Measurements from ENCODE around the gene SEC61B.

DNA sequence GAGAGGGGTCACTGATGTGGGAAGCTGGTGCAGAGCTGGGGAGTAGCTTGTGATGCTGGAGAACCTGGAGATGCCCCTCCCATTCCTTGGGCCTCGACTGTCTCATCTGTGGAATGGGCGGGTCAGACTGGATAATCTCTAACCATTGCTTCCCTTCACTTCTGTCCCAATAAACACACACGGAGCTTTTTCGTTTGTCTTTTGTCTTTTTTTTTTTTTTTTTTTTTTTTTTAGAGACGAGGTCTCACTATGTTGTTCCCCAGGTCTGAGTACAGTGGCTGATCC is 36.8 kb upstream of the SEC61B start:
- TF ChIP-seq, protein P1, sequence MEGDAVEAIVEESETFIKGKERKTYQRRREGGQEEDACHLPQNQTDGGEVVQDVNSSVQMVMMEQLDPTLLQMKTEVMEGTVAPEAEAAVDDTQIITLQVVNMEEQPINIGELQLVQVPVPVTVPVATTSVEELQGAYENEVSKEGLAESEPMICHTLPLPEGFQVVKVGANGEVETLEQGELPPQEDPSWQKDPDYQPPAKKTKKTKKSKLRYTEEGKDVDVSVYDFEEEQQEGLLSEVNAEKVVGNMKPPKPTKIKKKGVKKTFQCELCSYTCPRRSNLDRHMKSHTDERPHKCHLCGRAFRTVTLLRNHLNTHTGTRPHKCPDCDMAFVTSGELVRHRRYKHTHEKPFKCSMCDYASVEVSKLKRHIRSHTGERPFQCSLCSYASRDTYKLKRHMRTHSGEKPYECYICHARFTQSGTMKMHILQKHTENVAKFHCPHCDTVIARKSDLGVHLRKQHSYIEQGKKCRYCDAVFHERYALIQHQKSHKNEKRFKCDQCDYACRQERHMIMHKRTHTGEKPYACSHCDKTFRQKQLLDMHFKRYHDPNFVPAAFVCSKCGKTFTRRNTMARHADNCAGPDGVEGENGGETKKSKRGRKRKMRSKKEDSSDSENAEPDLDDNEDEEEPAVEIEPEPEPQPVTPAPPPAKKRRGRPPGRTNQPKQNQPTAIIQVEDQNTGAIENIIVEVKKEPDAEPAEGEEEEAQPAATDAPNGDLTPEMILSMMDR (conservative IDR thresholded peaks at IDR 0.05; ENCODE audit: low read depth in 2 of 2): no peak
- TF ChIP-seq POLR2AphosphoS5 (IDR thresholded peaks at IDR 0.05; ENCODE audit: low read depth): no peak
- TF ChIP-seq, protein P2, sequence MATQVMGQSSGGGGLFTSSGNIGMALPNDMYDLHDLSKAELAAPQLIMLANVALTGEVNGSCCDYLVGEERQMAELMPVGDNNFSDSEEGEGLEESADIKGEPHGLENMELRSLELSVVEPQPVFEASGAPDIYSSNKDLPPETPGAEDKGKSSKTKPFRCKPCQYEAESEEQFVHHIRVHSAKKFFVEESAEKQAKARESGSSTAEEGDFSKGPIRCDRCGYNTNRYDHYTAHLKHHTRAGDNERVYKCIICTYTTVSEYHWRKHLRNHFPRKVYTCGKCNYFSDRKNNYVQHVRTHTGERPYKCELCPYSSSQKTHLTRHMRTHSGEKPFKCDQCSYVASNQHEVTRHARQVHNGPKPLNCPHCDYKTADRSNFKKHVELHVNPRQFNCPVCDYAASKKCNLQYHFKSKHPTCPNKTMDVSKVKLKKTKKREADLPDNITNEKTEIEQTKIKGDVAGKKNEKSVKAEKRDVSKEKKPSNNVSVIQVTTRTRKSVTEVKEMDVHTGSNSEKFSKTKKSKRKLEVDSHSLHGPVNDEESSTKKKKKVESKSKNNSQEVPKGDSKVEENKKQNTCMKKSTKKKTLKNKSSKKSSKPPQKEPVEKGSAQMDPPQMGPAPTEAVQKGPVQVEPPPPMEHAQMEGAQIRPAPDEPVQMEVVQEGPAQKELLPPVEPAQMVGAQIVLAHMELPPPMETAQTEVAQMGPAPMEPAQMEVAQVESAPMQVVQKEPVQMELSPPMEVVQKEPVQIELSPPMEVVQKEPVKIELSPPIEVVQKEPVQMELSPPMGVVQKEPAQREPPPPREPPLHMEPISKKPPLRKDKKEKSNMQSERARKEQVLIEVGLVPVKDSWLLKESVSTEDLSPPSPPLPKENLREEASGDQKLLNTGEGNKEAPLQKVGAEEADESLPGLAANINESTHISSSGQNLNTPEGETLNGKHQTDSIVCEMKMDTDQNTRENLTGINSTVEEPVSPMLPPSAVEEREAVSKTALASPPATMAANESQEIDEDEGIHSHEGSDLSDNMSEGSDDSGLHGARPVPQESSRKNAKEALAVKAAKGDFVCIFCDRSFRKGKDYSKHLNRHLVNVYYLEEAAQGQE (IDR thresholded peaks at IDR 0.05; ENCODE audit: unreplicated experiment): no peak
- TF ChIP-seq EZH2 (IDR thresholded peaks at IDR 0.05; ENCODE audit: low read depth, unreplicated experiment): no peak
- TF ChIP-seq ZNF331 (CRISPR knock-in tag; IDR thresholded peaks at IDR 0.05; ENCODE audit: low read depth): no peak
- TF ChIP-seq EZH2phosphoT487 (IDR thresholded peaks at IDR 0.05; ENCODE audit: unreplicated experiment): no peak
- no peak for TF ChIP-seq CREB1 (CRISPR knock-in tag; IDR thresholded peaks at IDR 0.05; ENCODE audit: low read depth)
- TF ChIP-seq STAT1 (IDR thresholded peaks at IDR 0.05; ENCODE audit: unreplicated experiment): no peak
- TF ChIP-seq JUNB (IDR thresholded peaks at IDR 0.05; ENCODE audit: unreplicated experiment): no peak
- TF ChIP-seq, protein P3, sequence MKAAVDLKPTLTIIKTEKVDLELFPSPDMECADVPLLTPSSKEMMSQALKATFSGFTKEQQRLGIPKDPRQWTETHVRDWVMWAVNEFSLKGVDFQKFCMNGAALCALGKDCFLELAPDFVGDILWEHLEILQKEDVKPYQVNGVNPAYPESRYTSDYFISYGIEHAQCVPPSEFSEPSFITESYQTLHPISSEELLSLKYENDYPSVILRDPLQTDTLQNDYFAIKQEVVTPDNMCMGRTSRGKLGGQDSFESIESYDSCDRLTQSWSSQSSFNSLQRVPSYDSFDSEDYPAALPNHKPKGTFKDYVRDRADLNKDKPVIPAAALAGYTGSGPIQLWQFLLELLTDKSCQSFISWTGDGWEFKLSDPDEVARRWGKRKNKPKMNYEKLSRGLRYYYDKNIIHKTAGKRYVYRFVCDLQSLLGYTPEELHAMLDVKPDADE (IDR thresholded peaks at IDR 0.05): no peak
- TF ChIP-seq, protein P4, sequence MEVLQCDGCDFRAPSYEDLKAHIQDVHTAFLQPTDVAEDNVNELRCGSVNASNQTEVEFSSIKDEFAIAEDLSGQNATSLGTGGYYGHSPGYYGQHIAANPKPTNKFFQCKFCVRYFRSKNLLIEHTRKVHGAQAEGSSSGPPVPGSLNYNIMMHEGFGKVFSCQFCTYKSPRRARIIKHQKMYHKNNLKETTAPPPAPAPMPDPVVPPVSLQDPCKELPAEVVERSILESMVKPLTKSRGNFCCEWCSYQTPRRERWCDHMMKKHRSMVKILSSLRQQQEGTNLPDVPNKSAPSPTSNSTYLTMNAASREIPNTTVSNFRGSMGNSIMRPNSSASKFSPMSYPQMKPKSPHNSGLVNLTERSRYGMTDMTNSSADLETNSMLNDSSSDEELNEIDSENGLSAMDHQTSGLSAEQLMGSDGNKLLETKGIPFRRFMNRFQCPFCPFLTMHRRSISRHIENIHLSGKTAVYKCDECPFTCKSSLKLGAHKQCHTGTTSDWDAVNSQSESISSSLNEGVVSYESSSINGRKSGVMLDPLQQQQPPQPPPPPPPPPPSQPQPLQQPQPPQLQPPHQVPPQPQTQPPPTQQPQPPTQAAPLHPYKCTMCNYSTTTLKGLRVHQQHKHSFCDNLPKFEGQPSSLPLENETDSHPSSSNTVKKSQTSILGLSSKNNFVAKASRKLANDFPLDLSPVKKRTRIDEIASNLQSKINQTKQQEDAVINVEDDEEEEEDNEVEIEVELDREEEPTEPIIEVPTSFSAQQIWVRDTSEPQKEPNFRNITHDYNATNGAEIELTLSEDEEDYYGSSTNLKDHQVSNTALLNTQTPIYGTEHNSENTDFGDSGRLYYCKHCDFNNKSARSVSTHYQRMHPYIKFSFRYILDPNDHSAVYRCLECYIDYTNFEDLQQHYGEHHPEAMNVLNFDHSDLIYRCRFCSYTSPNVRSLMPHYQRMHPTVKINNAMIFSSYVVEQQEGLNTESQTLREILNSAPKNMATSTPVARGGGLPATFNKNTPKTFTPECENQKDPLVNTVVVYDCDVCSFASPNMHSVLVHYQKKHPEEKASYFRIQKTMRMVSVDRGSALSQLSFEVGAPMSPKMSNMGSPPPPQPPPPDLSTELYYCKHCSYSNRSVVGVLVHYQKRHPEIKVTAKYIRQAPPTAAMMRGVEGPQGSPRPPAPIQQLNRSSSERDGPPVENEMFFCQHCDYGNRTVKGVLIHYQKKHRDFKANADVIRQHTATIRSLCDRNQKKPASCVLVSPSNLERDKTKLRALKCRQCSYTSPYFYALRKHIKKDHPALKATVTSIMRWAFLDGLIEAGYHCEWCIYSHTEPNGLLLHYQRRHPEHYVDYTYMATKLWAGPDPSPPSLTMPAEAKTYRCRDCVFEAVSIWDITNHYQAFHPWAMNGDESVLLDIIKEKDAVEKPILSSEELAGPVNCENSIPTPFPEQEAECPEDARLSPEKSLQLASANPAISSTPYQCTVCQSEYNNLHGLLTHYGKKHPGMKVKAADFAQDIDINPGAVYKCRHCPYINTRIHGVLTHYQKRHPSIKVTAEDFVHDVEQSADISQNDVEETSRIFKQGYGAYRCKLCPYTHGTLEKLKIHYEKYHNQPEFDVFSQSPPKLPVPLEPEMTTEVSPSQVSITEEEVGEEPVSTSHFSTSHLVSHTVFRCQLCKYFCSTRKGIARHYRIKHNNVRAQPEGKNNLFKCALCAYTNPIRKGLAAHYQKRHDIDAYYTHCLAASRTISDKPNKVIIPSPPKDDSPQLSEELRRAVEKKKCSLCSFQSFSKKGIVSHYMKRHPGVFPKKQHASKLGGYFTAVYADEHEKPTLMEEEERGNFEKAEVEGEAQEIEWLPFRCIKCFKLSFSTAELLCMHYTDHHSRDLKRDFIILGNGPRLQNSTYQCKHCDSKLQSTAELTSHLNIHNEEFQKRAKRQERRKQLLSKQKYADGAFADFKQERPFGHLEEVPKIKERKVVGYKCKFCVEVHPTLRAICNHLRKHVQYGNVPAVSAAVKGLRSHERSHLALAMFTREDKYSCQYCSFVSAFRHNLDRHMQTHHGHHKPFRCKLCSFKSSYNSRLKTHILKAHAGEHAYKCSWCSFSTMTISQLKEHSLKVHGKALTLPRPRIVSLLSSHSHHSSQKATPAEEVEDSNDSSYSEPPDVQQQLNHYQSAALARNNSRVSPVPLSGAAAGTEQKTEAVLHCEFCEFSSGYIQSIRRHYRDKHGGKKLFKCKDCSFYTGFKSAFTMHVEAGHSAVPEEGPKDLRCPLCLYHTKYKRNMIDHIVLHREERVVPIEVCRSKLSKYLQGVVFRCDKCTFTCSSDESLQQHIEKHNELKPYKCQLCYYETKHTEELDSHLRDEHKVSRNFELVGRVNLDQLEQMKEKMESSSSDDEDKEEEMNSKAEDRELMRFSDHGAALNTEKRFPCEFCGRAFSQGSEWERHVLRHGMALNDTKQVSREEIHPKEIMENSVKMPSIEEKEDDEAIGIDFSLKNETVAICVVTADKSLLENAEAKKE (CRISPR knock-in tag; IDR thresholded peaks at IDR 0.05): no peak
